ENCODE results near the gene DCTD. TPM values are rescaled to one million over a fixed set of nuclear protein-coding genes. Genes with fewer than 3 reads are reported as not detected.

The DCTD gene
- total and polyA plus RNA-seq, 2 experiments from 2014 or later = 39.3 to 40.3 TPM

DNA sequence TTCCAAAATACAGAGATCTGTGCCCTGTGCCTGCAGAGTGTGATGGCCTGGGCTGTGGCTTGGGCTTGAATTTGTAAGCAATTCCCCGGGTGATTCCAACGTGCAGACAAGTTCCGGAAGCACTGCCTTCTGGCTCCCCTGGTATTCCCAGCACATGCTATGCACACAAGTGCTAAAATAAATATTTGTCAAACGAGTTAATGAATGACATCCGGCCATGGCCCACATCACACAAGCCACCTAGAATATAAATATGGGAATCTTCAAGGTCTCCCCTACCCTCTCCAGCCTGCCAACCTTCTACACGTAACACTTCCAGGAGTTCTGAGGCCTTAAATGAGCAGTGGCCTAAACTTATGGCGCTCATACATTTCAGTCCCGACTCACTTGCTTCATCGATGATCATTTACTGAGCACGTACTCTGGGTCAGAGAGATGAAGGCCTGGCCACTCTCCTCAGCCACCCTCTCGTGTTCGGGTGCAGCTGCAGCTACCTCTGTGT is 21.3 kb downstream of the DCTD start:
- Histone ChIP-seq H3K27me3 (ENCODE audit: insufficient read depth) (no peaks in the 10 kb centered on the region), H4K20me1 (replicated peaks; ENCODE audit: insufficient read depth) (peaks cover 5% of the 10 kb centered on the region; the same call in 1 of the 2 replicates), H2AFZ (no peak overlapping the region), H3K36me3 (ENCODE audit: insufficient read depth) (peaks cover under 1% of the 10 kb centered on the region; the same call in 1 of the 2 replicates), H3F3A (replicated peaks; ENCODE audit: low read depth) (no peaks in the 10 kb centered on the region), H3K4me3 (no peak overlapping the region), H3K9me2 (ENCODE audit: insufficient read depth) (no peaks in the 10 kb centered on the region), H3K4me2 (no peak overlapping the region), H3K79me2 (replicated peaks; ENCODE audit: insufficient read depth) (no peaks in the 10 kb centered on the region), H3K27ac (ENCODE audit: low read depth) (no peak overlapping the region), H3K4me1 (ENCODE audit: insufficient read depth) (no peaks in the 10 kb centered on the region)
- Mint-ChIP-seq H3K9me3 (no peaks in the 10 kb centered on the region), H3K36me3 (ENCODE audit: low read depth) (peaks cover 34% of the 10 kb centered on the region), H3K4me3 (no peak overlapping the region), H3K4me1 (peaks cover 4% of the 10 kb centered on the region; the same call in 1 of the 3 replicates), H3K27ac (no peak overlapping the region), H3K27me3 (ENCODE audit: insufficient read depth, low read depth, poor library complexity) (peaks cover 5% of the 10 kb centered on the region)
- DNase-seq (ENCODE audit: low spot score) = no peak
- TF ChIP-seq JUNB (IDR thresholded peaks at IDR 0.05; ENCODE audit: unreplicated experiment) (no peak), EZH2phosphoT487 (IDR thresholded peaks at IDR 0.05; ENCODE audit: unreplicated experiment) (no peak), STAT1 (IDR thresholded peaks at IDR 0.05; ENCODE audit: unreplicated experiment) (no peak), ZNF331 (CRISPR knock-in tag; IDR thresholded peaks at IDR 0.05; ENCODE audit: low read depth) (no peak), NANOG (IDR thresholded peaks at IDR 0.05; ENCODE audit: borderline replicate concordance) (no peak), CTCF (conservative IDR thresholded peaks at IDR 0.05; ENCODE audit: low read depth in 2 of 2) (no peak), EZH2 (IDR thresholded peaks at IDR 0.05; ENCODE audit: low read depth, unreplicated experiment) (no peak), CREB1 (CRISPR knock-in tag; IDR thresholded peaks at IDR 0.05; ENCODE audit: low read depth) (no peak), ETS1 (IDR thresholded peaks at IDR 0.05) (no peak), ZNF114 (CRISPR knock-in tag; IDR thresholded peaks at IDR 0.05) (no peak), ZNF462 (CRISPR knock-in tag; IDR thresholded peaks at IDR 0.05) (no peak), POLR2AphosphoS5 (IDR thresholded peaks at IDR 0.05; ENCODE audit: low read depth) (no peak)
- TF ChIP-seq, protein P1, sequence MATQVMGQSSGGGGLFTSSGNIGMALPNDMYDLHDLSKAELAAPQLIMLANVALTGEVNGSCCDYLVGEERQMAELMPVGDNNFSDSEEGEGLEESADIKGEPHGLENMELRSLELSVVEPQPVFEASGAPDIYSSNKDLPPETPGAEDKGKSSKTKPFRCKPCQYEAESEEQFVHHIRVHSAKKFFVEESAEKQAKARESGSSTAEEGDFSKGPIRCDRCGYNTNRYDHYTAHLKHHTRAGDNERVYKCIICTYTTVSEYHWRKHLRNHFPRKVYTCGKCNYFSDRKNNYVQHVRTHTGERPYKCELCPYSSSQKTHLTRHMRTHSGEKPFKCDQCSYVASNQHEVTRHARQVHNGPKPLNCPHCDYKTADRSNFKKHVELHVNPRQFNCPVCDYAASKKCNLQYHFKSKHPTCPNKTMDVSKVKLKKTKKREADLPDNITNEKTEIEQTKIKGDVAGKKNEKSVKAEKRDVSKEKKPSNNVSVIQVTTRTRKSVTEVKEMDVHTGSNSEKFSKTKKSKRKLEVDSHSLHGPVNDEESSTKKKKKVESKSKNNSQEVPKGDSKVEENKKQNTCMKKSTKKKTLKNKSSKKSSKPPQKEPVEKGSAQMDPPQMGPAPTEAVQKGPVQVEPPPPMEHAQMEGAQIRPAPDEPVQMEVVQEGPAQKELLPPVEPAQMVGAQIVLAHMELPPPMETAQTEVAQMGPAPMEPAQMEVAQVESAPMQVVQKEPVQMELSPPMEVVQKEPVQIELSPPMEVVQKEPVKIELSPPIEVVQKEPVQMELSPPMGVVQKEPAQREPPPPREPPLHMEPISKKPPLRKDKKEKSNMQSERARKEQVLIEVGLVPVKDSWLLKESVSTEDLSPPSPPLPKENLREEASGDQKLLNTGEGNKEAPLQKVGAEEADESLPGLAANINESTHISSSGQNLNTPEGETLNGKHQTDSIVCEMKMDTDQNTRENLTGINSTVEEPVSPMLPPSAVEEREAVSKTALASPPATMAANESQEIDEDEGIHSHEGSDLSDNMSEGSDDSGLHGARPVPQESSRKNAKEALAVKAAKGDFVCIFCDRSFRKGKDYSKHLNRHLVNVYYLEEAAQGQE (IDR thresholded peaks at IDR 0.05; ENCODE audit: unreplicated experiment) = no peak
- ATAC-seq = no peak
